ENCODE measurements around the gene UBE2L6.

Gene UBE2L6

GRCh38 chr11:57511741-57512430 lies 55.6 kb downstream of the UBE2L6 start:
- no peak for TF ChIP-seq CTCF (IDR thresholded peaks at IDR 0.05; ENCODE audit: insufficient read depth, low read length, poor library complexity, severe bottlenecking)
- no peaks in the 10 kb centered on the region for H3K27me3 ChIP-seq (replicated peaks; ENCODE audit: control insufficient read depth, insufficient read depth, low read length)
- no peak for DNase-seq (ENCODE audit: extremely low read depth, insufficient read length)
- no peak overlapping the region for H3K4me3 ChIP-seq (replicated peaks; ENCODE audit: low read depth, low read length)
- no peaks in the 10 kb centered on the region for H3K36me3 ChIP-seq (ENCODE audit: control insufficient read depth, insufficient read depth, low read length)

- TF ChIP-seq CTCF (IDR thresholded peaks at IDR 0.05; ENCODE audit: insufficient read depth, low read length, poor library complexity, severe bottlenecking), result no peak
- Histone ChIP-seq H3K36me3 (ENCODE audit: control insufficient read depth, insufficient read depth, low read length) (peaks cover 2% of the 10 kb centered on the region), H3K27me3 (replicated peaks; ENCODE audit: control insufficient read depth, insufficient read depth, low read length) (no peaks in the 10 kb centered on the region), H3K4me3 (replicated peaks; ENCODE audit: low read depth, low read length) (no peak overlapping the region)
- DNase-seq (ENCODE audit: extremely low read depth, insufficient read length), result no peak
Measured at GRCh38 chr11:57508341-57509170, 58.9 kb downstream of the UBE2L6 start.

- Histone ChIP-seq H3K27me3 (replicated peaks; ENCODE audit: control insufficient read depth, insufficient read depth, low read length) (no peaks in the 10 kb centered on the region), H3K36me3 (ENCODE audit: control insufficient read depth, insufficient read depth, low read length) (peaks cover 2% of the 10 kb centered on the region), H3K4me3 (replicated peaks; ENCODE audit: low read depth, low read length) (no peak overlapping the region)
- TF ChIP-seq CTCF (IDR thresholded peaks at IDR 0.05; ENCODE audit: insufficient read depth, low read length, poor library complexity, severe bottlenecking), result no peak
- no peak for DNase-seq (ENCODE audit: extremely low read depth, insufficient read length)
Measured at GRCh38 chr11:57506522-57506921, 61.0 kb downstream of the UBE2L6 start.

GRCh38 chr11:57504511-57504910 lies 63.0 kb downstream of the UBE2L6 start:
- peaks cover 4% of the 10 kb centered on the region for H3K36me3 ChIP-seq (ENCODE audit: control insufficient read depth, insufficient read depth, low read length)
- DNase-seq (ENCODE audit: extremely low read depth, insufficient read length), result no peak
- no peak overlapping the region for H3K4me3 ChIP-seq (replicated peaks; ENCODE audit: low read depth, low read length)
- no peak for TF ChIP-seq CTCF (IDR thresholded peaks at IDR 0.05; ENCODE audit: insufficient read depth, low read length, poor library complexity, severe bottlenecking)
- H3K27me3 ChIP-seq (replicated peaks; ENCODE audit: control insufficient read depth, insufficient read depth, low read length), result no peaks in the 10 kb centered on the region

GRCh38 chr11:57502870-57503269 lies 64.6 kb downstream of the UBE2L6 start:
- no peak for DNase-seq (ENCODE audit: extremely low read depth, insufficient read length)
- H3K27me3 ChIP-seq (replicated peaks; ENCODE audit: control insufficient read depth, insufficient read depth, low read length), result no peaks in the 10 kb centered on the region
- peaks cover 4% of the 10 kb centered on the region for H3K36me3 ChIP-seq (ENCODE audit: control insufficient read depth, insufficient read depth, low read length)
- H3K4me3 ChIP-seq (replicated peaks; ENCODE audit: low read depth, low read length), result no peak overlapping the region
- TF ChIP-seq CTCF (IDR thresholded peaks at IDR 0.05; ENCODE audit: insufficient read depth, low read length, poor library complexity, severe bottlenecking), result no peak

Data from GM06990 (cell line).